Left hindlimb (tissue), 1 donor: Measurements from ENCODE around the gene MAN1B1.
"Not testable (repeated sequence)": the region's sequence is repeated elsewhere in the genome, so short reads cannot be mapped to it uniquely, and the experiment has no call there.

Experiments
- DNase-seq: peaks from one replicate; pipeline ENCODE4 v3.0.0-alpha.2; 2018

The MAN1B1 gene

DNA sequence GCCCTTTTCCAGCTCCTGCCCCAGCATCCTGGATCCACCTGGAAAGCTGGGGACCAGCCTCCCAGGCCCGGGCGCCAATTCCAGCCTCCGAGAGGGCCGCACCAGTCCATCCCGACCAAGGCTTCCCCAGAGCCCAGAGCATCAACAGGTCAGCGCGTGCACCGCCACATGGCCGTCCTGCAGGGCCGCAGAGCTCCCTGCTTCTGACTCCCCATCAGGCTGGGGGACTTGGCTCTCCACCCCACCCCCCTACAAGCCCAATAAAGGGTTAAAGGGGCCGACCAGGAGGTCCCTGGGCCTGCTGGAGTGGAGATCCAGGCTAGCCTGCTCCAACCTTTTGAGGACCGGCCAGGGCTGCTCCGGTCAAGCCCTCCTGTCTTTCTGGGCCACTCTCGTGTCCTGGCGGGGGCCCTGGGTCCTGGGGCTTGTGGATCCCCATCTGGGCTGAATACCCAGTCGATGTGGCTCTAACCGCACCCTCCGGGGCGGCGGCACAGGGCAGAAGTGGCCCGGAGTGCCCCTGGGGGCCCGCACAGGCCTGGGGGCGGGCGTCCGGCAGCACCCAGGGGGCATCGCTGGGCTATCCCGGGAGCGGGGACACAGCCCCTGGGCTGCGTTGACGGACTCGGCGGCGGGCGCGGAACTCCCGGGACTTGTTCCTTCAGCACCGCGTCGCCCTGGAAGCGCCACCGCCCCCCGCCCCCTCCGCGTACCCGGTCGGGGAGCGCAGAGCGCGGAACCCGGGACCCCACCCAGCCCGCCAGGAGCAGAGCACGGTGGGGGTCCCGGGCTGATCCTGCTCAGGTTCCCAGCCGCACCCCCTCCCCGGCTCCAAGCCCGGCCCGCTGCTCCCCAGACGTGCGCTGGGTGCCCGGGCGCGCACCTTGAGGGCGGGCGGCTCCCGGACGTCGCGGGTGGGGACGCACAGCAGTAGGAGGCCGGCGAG is 33.5 kb upstream of the MAN1B1 start:
- no peak for DNase-seq

DNA sequence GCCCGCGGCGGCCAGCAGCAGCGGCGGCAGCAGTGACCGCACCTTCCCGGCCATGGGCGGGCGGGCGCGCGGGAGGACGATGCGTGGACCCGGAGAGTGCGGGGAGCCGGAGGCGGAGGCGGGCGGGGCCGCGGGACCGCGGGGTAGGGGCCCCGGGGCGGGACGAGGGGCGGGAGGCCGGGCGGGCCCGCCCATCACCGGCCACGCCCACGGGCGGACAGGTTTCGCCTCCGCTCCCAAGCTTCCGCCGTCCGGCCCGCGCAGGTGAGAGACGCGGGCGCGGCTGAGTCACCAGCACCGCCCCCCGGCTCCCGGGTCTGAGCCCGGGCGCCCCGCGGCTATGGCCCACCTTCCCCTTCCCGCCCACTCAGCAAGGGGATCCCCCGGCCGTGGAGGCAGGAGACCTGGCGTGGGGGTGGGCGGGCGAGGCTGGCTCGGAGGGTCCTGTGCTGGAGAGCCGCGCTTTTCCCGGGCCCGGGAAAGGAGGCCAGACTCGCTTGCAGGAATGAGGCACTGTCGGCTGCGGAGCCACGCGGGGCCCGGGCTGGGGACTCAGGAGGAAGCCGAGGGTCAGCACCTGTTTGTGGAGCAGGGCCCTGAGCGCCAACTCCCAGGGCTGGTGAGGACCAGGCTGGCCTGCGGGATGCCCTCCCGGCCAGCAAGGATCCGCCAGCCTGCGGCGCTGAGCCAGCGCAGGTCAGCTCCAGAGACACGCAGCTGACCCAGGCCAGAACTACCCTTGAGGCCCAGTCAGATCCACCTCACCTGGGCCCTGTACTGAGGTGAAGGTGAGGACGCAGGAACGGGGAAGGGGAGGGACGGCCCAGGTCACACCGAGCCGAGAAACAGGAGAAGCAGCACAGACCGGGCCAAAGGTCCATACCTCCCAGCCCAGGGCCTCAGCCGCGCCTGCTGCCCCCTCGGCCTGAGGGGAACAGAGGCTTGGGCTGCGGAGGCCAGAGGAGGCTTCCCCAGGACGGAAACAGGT is 32.5 kb upstream of the MAN1B1 start, which contains the start of gene ENTPD2:
ENTPD2 (minus strand) TSS at position 118 of the 988 bp plus-strand sequence; CDS start at position 54, 64 bp downstream.
- DNase-seq: no peak

DNA sequence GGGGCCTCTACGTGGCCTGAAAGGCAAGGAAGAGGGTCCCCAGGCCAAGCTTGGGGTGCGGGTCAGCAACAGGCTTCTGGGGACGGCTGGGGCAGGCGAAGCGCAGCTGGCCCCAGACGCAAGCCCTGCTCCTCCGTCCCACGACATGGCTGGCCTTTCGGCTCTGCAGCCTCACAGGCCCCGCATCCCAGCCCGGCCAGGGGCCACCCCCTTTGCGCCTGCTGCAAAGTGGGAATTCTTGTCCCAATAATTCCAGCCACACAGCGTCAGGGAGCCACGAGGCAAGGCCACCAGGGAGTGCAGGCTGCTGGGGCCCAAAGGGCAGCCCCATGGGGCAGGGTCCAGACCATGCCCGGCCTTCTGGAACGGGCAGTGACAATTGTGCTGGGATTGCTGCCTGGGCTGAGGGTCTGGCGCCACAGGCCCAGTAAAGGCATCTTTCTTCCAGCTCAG is 31.8 kb upstream of the MAN1B1 start:
- DNase-seq: no peak

DNA sequence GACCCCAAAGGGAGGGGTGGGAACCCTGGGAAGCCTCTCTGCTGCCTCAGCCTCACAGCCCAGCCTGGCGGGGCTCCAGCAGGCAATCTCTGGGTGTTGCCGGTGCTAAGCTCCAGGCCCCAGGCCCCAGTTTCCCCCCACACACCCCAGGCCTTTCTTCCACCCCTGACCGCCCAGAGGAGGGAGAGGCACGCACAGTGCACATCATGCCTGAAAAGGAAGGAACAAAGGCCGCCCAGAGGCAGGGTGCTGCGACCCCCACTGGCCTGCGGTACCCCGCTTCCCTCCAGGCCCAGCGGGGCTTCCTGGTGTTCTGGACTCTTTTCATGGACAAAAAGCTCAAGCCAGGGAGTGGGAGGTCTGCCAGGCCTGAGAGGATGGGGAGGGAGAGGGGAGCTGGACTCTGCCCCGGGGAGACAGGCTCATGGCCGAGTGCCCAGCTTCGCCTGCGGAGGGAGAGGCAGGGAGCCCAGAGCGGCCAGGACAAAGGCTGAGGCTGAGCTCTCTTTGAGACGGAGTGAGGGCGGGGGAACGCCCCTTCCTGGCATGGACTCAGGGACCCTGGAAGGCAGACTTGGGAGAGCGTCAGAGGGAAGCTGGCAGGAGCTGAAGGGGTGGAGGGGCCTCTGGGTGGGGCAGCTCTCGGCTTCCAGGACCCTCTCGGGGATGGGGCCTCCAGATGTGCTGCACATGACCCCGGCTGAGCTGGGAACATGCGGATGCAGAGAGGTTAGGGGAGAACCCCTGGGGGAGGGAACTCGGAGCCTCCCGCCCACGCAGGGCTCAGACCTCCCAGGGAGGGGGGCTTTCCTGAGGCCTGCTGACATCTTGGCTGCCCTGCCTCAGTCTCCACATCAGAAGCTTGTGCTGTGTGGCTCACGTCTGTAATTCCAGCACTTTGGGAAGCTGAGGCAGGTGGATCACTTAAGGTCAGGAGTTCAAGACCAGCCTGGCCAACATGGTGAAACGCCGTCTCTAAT is 31.1 kb upstream of the MAN1B1 start:
- peak; percentile 91 for DNase-seq

DNA sequence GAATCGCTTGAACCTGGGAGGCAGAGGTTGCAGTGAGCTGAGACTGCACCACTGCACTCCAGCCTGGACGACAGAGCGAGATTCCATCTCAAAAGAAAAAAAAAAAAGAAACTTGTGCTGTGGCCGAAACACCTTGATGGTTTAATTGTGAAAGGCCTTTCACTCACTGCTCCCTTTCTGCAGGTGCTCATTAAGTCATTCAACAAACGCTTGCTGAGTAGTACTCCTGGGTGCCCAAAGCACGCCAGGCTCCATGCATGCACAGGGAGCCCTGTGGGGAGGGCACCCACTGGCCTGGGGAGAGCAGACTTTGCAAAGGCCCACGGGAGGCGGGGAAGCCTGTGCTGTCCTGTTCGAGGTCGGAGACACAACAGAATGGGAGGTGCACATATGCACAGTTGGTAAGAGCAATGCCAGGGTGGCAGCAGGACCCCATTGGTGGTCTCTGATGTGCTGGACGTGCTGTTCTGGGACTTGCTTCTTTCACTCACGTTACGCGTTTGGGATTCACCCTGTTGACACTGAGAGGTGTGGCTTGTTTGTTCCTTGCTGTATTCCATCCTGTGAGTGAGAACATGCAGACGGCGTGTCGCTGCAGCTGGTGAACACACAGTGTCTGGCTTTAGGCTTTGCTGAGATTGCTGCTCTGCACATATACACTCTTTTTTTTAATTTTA is 29.9 kb upstream of the MAN1B1 start:
- no peak for DNase-seq

DNA sequence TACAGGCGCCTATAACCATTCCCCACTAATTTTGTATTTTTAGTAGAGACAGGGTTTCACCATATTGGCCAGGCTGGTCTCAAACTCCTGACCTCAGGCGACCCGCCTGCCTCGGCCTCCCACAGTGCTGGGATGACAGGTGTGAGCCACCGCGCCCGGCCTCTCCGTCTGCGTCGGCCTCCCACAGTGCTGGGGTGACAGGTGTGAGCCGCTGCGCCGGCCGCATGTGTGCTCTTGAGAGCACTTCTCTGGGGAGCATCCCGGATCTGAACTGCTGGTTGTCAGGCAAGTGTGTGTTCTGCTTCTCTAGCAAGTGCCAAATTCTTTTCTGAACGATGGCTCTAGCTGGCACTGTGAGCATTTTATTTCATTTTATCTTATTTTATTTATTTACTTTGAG is 29.2 kb upstream of the MAN1B1 start:
- no peak for DNase-seq

DNA sequence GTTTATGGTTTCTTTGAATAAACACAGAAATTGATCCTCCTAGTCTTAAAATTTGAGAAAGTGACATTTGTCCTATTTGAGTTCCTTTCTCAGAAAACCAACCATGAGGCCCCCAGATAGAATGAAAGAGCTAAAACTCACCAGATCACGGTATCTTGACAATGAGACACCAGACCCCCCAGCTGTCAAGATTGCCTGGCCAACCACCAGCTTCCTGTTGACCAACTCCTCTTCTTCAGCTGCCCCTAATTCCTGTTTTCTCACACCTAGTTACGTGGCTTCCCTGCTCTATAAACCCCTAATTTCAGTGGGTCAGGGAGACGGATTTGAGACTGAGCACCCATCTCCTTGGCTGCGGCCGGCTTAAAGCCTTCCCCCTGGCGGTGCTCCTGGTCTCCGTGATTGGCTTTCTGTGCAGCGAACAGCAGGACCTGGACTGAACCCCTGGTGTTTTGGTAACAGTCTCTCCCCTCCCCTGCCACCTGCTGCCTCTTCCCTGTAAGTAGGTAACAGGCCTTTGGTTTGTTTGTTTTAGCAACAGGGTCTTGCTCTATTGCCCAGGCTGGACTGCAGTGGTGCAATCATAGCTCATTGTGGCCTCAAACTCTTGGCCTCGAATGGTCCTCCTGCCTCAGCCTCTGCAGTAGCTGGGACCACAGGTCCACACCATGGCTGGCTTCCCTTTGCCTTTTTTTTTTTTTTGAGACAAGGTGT is 28.1 kb upstream of the MAN1B1 start:
- no peak for DNase-seq

DNA sequence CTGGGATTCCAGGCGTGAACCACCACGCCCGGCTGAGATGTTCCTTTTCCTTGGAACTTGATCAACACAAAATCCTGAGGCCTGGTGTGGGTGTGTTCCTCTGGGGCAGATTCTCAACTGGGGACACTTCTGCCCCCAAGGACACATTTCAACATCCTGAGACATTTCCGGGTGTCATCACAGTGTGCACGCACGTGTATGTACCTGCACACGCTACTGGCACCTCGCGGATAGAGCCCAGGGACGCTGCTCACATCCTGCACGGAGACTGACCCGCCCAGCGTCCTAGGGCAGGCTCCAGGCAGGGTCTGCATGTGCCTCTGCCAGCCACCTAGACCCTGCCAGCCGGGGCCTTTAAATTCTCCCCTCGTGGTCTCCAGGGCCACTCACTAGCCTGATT is 24.4 kb upstream of the MAN1B1 start:
- no peak for DNase-seq

DNA sequence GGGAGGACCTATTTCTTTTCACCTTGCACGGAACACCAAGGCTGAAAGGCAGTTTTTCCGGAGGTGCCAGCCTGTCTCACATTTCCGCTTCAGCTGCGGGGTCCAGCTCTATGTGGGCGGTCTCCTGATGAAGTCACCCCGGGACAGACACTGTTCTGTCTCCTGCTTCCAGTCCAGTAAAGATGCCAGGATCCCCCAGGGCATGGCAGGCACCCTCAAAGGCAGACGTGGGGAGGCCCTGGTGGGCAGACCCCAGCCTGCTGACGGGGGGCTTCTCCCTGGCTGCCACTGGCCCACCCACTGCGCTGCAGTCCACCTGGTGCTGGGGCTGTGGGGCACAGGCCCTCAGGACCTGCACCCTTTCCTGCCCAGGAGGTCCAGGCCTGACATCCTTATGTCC is 24.0 kb upstream of the MAN1B1 start:
- DNase-seq: not testable (repeated sequence)

DNA sequence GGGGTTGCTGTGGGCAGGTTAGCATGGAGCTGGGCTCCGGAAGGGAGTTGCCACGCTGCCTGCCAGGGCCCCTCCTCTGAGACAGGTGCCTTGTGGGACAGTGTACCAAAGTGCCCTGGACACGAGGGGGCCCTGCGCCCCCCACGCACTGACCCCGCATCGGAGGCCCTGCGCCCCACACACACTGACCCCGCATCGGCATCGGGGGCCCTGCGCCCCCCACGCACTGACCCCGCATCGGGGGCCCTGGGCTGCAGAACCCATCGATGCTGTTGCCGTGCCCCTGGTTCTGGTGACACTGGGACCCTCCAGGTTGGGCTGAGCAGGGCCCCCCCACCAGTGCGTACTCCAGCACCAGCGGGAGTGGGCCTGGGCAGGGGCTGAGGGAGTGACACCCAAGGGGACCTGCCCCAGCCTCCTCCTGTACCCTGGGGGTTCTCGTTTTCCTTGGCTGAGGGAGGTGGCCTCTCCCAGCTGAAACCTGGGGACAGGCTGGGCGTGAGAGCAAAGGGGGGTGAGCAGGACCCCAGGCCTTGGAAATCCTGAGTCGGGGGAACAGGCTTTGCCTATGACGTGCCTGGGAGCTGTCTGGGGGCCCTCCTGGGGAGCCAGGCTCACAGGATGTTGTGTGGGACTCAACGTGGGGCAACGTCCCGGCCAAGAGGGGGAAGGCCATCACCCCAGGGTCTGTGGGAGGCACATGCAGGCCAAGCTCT is 23.3 kb upstream of the MAN1B1 start:
- DNase-seq: no peak

DNA sequence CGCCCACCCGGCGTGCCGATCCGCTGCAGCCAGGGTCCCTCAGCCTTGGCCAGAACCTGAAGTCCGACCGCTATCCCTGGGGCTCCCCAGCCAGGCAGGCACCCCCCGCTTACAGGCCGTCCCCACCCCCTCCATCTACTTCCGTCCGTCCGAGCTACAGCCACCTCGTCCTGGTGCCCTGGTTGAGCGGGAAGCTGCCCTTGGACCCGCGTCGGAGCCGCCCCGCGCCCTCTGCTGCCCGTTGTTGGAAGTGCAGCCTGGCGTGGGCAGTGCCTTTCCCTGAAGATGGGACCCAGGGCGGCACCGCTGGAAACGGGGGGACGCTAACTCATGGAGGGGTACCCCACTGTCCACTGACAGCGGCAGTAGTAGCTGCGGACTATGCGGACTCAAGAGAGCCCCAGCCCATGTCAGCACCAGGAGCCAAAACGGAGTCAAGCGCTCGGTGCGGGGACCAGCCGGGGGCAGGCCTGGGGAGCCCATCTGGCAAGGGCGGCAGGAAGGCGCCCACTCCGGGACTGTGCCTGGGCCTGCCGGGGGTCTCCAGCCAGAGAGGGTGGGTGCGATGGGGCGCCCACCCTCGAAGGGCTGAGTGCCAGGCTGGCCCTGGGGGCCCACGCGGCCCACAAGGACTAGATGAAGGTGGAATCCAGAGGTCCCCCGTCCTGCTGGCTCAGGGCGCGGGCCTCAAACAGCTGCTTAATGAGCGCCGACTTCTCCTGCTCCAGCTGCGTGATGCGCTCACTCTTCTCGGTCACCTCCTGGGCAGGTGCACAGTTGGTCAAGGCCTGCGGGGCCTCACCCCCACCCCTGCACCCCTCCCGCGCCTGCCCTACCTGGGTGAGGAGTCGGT is 22.5 kb upstream of the MAN1B1 start:
- DNase-seq: peak; percentile 64

DNA sequence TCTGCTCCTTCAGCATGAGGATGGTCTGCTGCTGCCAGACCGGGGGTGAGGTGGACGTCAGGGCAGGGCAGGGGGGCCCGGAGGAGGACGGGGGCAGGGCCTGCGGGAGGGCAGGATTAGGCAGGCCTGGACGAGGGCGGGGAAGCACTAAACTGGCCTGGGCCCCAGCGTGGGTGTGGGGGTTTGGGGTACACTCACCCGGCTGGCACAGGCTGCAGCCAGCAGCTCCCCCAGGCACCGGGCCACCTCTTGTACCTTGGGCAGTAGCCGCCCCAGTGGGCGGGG is 22.0 kb upstream of the MAN1B1 start:
- DNase-seq: no peak

DNA sequence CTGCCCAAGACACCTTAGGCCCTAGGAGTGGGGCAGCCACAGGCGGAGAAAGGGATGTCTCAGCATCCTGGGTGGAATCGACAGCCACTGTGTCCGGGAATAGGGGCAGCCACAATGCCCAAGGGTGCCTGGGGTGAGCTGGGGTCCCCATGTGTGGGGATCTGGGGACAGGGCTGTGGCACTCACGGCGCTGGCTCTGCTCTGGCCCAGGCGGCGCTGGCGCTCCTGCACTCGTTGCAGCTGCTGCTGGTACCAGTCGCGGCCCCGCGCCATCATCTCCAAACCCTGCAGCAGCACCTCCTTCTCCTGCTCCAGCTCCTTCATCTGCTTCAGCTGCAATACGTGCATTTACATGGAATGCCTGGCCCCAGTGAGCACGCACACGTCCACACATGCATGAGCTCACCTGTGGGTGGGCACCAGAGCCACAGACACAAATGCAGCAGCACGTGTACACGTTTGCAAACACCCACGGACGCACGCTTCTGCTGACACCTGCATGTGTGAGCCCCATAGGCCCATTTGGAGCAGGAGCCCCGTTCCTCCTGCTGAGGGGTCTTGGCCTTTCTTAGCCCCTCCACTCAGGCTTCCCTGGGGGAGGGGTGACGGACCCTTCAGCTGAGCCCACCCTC is 21.3 kb upstream of the MAN1B1 start:
- DNase-seq: no peak

DNA sequence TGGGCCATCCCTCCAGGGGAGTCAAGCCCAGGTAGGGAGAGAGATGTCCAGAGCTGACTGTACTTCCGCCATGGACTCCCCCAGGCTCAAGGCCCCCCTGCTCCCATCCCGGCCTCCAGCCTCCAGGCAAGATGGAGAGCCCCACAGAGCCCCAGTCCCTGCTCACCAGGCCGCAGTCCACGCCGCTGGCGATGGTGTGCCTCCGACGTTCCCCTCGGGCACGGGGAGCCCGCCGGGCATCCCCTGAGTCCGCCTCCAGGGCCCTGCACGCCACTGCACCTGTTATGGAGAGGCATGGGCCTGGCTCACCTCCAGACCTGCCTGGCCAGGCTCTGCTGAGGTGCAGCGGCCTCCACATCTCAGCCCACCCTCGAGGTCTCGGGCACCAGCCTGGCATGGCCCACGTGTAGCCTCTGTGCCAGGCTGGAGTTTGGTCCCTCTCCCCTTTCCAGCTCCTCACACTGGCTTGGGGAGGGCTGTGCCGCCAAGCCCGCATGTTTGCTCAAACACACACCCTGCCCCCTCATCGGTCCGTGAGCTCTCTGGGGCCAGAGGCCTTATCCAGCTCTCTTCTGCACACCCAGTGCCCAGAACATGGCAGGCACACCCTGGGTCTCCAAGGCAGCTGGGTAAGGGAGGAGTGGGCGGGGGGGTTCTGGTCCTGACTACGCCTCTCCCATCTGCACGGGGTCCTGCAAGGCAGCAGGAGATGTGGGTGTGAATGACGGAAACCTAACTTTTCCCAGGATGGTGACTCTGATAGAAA is 20.5 kb upstream of the MAN1B1 start:
- no peak for DNase-seq

DNA sequence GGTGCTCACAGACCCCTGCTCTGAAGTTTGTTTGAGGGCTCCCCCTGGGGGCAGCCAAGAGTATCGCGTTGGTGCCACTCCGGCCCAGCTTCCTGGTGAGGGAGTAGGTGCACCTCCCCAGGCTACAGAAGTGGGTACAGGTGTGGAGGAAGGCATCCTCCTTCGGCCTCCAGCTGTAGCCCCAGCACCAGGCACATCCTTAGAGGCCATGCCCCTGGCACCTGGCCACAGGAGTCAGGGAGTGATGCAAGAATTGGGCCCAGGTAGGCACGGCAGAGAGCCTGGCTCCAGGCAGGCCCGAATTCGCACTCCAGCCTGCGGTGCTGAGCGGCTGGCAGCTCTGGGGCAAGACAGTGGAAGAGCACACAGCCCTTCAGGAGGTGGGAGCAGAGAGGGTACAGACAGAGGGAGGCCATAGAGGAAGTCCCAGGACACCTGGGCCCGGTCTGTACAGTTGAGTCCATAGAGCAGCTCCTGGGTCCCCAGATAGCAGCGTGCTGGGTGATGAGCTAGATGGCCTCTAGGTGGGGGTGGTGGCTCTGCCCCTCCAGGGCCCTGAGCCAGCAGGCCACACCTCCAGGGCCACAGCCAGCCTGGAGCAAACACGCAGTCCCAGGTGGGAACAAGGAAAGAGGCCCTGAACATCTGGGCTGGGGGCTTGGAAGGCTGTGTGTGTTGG is 18.8 kb upstream of the MAN1B1 start:
- DNase-seq: peak; percentile 76

DNA sequence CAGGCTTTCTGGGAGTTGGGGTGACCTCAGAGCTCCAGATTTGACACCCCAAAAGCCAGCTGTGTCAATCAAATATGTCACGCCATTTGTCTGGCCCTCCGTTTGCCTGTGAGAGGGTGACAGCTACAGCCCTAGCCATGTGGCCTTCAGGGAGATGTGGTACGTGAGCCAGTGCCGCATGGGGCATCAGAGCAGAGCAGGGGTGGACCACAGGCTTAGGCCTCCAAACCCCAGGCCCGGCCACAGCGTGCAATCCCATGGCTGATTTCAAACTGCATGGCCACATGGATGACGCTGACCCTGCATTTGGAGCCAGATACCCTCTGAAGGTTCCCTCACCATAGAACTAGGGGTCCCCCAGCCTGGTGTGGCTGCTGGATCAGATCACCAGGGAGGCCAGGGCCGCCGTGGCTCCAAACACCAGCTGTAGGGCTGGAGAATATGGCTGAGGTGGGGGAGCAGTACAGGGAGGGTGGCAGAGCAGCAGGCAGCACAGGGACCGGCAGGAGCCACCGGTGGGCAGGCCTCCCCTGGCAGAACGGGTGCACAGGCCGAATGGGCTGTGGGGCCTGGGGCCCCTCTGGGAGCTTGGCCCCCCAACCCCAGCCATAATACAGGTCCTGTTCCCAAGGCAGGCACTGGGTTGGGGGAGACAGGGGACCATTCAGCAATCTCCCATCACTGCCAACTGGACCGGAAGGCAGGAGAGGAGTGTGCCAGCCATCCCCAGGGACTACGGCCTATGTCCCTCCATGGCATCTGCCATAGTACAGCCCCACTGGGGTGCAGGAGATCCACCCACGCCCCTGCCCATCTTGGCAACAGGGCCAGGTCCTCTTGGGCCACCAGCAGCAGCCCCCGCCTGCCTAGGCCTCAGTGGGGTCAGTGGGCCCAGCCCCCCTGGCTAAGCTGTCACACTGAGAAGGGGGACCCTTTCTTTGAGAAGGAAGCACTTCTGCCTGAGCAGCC is 18.0 kb upstream of the MAN1B1 start:
- DNase-seq: no peak
